NOMO-1 (cell line): ENCODE results near the gene MAD1L1.
"Not testable (repeated sequence)": the region's sequence is repeated elsewhere in the genome, so short reads cannot be mapped to it uniquely, and the experiment has no call there.

Source experiments
- DNase-seq, 2 experiments: peaks; one replicate each; lab custom pipeline; 2025; ENCODE audit not compliant: unreplicated experiment in 2 of 2; lab: John Stamatoyannopoulos, UW

The MAD1L1 gene

GRCh38 chr7:2162004-2162902 lies 70.5 kb downstream of the MAD1L1 start:
- not testable (repeated sequence) for DNase-seq

GRCh38 chr7:2159176-2159520 lies 73.6 kb downstream of the MAD1L1 start:
- no peak for DNase-seq

GRCh38 chr7:2158331-2159175 lies 74.2 kb downstream of the MAD1L1 start:
- DNase-seq, result no peak

- no peak for DNase-seq
These were observed 75.1 kb downstream of the MAD1L1 start for GRCh38 chr7:2157473-2158279.

GRCh38 chr7:2156756-2157472 lies 75.8 kb downstream of the MAD1L1 start:
- no peak for DNase-seq

GRCh38 chr7:2154831-2155230 lies 77.9 kb downstream of the MAD1L1 start:
- no peak for DNase-seq

GRCh38 chr7:2154121-2154520 lies 78.6 kb downstream of the MAD1L1 start:
- no peak for DNase-seq

GRCh38 chr7:2152646-2153045 lies 80.1 kb downstream of the MAD1L1 start:
- DNase-seq, result no peak

- no peak for DNase-seq
These were observed 80.7 kb downstream of the MAD1L1 start for GRCh38 chr7:2151801-2152612.

- no peak for DNase-seq
These were observed 81.5 kb downstream of the MAD1L1 start for GRCh38 chr7:2151237-2151636.

- no peak for DNase-seq
These were observed 82.3 kb downstream of the MAD1L1 start for GRCh38 chr7:2150445-2150815.

- no peak for DNase-seq
These were observed 82.9 kb downstream of the MAD1L1 start for GRCh38 chr7:2149672-2150444.

- DNase-seq, result no peak
These were observed 83.9 kb downstream of the MAD1L1 start for GRCh38 chr7:2148814-2149213.

- DNase-seq, result no peak
These were observed 84.6 kb downstream of the MAD1L1 start for GRCh38 chr7:2148189-2148588.

GRCh38 chr7:2146676-2147472 lies 85.9 kb downstream of the MAD1L1 start:
- DNase-seq, result no peak

GRCh38 chr7:2145835-2146580 lies 86.7 kb downstream of the MAD1L1 start:
- DNase-seq, result no peak

GRCh38 chr7:2144926-2145325 lies 87.8 kb downstream of the MAD1L1 start:
- DNase-seq, result no peak
